Cardiac muscle cell (in vitro differentiated cells and primary cell): ENCODE data around the gene LARP1. TPM values are rescaled to one million over a fixed set of nuclear protein-coding genes. Genes with fewer than 3 reads are reported as not detected.
"Not testable (repeated sequence)": the region's sequence is repeated elsewhere in the genome, so short reads cannot be mapped to it uniquely, and the experiment has no call there.

Source experiments
- DNase-seq, 2 donors: peaks; one replicate each; pipeline versions ENCODE4 v3.0.0 to v3.0.0-alpha.2; 2010 to 2017; ENCODE audit warnings: low read depth in 1 of 2, low spot score in 1 of 2
- H3K27ac ChIP-seq: fragments of 200-600 bp; sonication (generic); 2 replicates; pipeline ENCODE4 v1.5.1; 2016
- H3K27me3 ChIP-seq: fragments of 200-600 bp; sonication (generic); 2 replicates; pipeline ENCODE4 v1.6.0; 2016; ENCODE audit warnings: control low read depth
- H3K36me3 ChIP-seq: fragments of 200-600 bp; sonication (generic); 2 replicates; pipeline ENCODE4 v1.5.1; 2016; ENCODE audit warnings: control low read depth
- H3K4me1 ChIP-seq: fragments of 200-600 bp; sonication (generic); 2 replicates; pipeline ENCODE4 v1.8.1; 2017; ENCODE audit warnings: low read depth, mild to moderate bottlenecking, mixed run types
- H3K4me3 ChIP-seq: fragments of 200-600 bp; sonication (generic); 2 replicates; pipeline ENCODE4 v1.5.1; 2016; ENCODE audit warnings: mild to moderate bottlenecking
- H3K9me3 ChIP-seq: fragments of 200-600 bp; sonication (generic); 2 replicates; pipeline ENCODE4 v1.5.1; 2017; ENCODE audit warnings: low read depth, mild to moderate bottlenecking, control low read depth
- CTCF ChIP-seq: IDR thresholded peaks from 2 replicates; pipeline ENCODE4 v1.5.1; 2012; ENCODE audit warnings: low read depth, mild to moderate bottlenecking, low read length
- polyA plus RNA-seq: library from polyadenylated mRNA; unstranded; fragments of >200 nt; fragmentation: Nextera tagmentation; extraction: Ambion mirVana; gene quantifications from 2 replicates; pipeline ENCODE4 v1.2.1, GENCODE V29; 2016
- total RNA-seq: library from RNA; depleted of rRNA; stranded (reverse); fragments of >200 nt; gene quantifications from 2 replicates; pipeline ENCODE4 v1.2.3, GENCODE V29; 2016

LARP1 gene
- total and polyA plus RNA-seq, 2 experiments from 2014 or later, result 40.7 to 97.8 TPM

- no peaks in the 10 kb centered on the region for H3K36me3 ChIP-seq
- peak overlapping the region; percentile 91 for H3K27ac ChIP-seq
- H3K4me1 ChIP-seq, result peaks cover 27% of the 10 kb centered on the region
- no peak for TF ChIP-seq CTCF
- no peaks in the 10 kb centered on the region for H3K27me3 ChIP-seq
- peak; percentile 48 to 51 for DNase-seq
- no peaks in the 10 kb centered on the region for H3K9me3 ChIP-seq
- peak overlapping the region; percentile 91 for H3K4me3 ChIP-seq
These were observed 2.0 kb downstream of the LARP1 start for GRCh38 chr5:154756868-154757813.

- no peaks in the 10 kb centered on the region for H3K9me3 ChIP-seq
- TF ChIP-seq CTCF, result no peak
- no peak overlapping the region for H3K27ac ChIP-seq
- no peak for DNase-seq
- H3K4me3 ChIP-seq, result peak overlapping the region; percentile 91
- H3K4me1 ChIP-seq, result peaks cover 27% of the 10 kb centered on the region
- H3K36me3 ChIP-seq, result no peaks in the 10 kb centered on the region
- no peaks in the 10 kb centered on the region for H3K27me3 ChIP-seq
These were observed 2.7 kb downstream of the LARP1 start for GRCh38 chr5:154757814-154758406.

- no peak for DNase-seq
- Histone ChIP-seq H3K9me3 (no peaks in the 10 kb centered on the region), H3K36me3 (no peaks in the 10 kb centered on the region), H3K4me1 (peaks cover 24% of the 10 kb centered on the region), H3K27me3 (no peaks in the 10 kb centered on the region), H3K4me3 (no peak overlapping the region), H3K27ac (no peak overlapping the region)
- no peak for TF ChIP-seq CTCF
These were observed 3.3 kb downstream of the LARP1 start for GRCh38 chr5:154758493-154758892.

- Histone ChIP-seq H3K27me3 (no peaks in the 10 kb centered on the region), H3K4me1 (peaks cover 19% of the 10 kb centered on the region), H3K9me3 (no peaks in the 10 kb centered on the region), H3K36me3 (no peaks in the 10 kb centered on the region), H3K27ac (no peak overlapping the region), H3K4me3 (no peak overlapping the region)
- TF ChIP-seq CTCF, result no peak
- DNase-seq, result no peak
These were observed 3.8 kb downstream of the LARP1 start for GRCh38 chr5:154758977-154759376.

GRCh38 chr5:154759868-154760267, 4.7 kb downstream of the LARP1 start:
- peaks cover 14% of the 10 kb centered on the region for H3K4me1 ChIP-seq
- not testable (repeated sequence) for H3K4me3 ChIP-seq, H3K27me3 ChIP-seq, DNase-seq, H3K36me3 ChIP-seq, H3K27ac ChIP-seq, H3K9me3 ChIP-seq
